ENCODE data around the gene GET3. TPM values are rescaled to one million over a fixed set of nuclear protein-coding genes. Genes with fewer than 3 reads are reported as not detected.

GET3 gene
- total RNA-seq, 4 donors from 2014 or later, result 52.6 to 85.1 (median 70.5) TPM

GRCh38 chr19:12694641-12695040 is 42.7 kb upstream of the GET3 start:
- Histone ChIP-seq H3K27ac (no peak overlapping the region), H3K4me3 (no peak overlapping the region), H3K27me3 (no peaks in the 10 kb centered on the region), H3K36me3 (no peaks in the 10 kb centered on the region), H3K4me1 (peaks cover 9 to 16% of the 10 kb centered on the region in 2 donors), H3K9me3 (no peaks in the 10 kb centered on the region)
- in situ Hi-C loops (cut with MboI; ENCODE audit: low sequenced_read_pairs in 4 of 4), result no loop called here
- intact Hi-C loops (cut with DNase I; ENCODE audit: low total_unique reads), result no loop called here
- DNase-seq, result no peak
- ATAC-seq, result no peak
- no peak for TF ChIP-seq POLR2A (IDR thresholded peaks at IDR 0.05)
- TF ChIP-seq CTCF (IDR thresholded peaks at IDR 0.05 in 4 of 5, conservative IDR thresholded peaks at IDR 0.05 in 1 of 5), result no peak

- ATAC-seq (no peak), DNase-seq (no peak)
- TF ChIP-seq POLR2A (IDR thresholded peaks at IDR 0.05), result no peak
- TF ChIP-seq CTCF (IDR thresholded peaks at IDR 0.05 in 4 of 5, conservative IDR thresholded peaks at IDR 0.05 in 1 of 5), result no peak
- Histone ChIP-seq H3K9me3 (no peaks in the 10 kb centered on the region), H3K27me3 (no peaks in the 10 kb centered on the region), H3K4me3 (no peak overlapping the region), H3K27ac (no peak overlapping the region), H3K4me1 (peaks cover 9 to 16% of the 10 kb centered on the region in 2 donors), H3K36me3 (peaks cover 0 to 4% of the 10 kb centered on the region in 2 donors)
- in situ Hi-C loops (cut with MboI; ENCODE audit: low sequenced_read_pairs in 4 of 4) (no loop called here), intact Hi-C loops (cut with DNase I; ENCODE audit: low total_unique reads) (no loop called here)
These were observed 42.2 kb upstream of the GET3 start for GRCh38 chr19:12695096-12695495.

- Histone ChIP-seq H3K9me3 (no peaks in the 10 kb centered on the region), H3K4me1 (peaks cover 9 to 16% of the 10 kb centered on the region in 2 donors), H3K4me3 (peak overlapping the region; percentile 78 to 98 (median 95)), H3K27me3 (no peaks in the 10 kb centered on the region), H3K27ac (no peak overlapping the region), H3K36me3 (peaks cover 0 to 9% of the 10 kb centered on the region in 2 donors)
- ATAC-seq (no peak), DNase-seq (no peak)
- intact Hi-C loops (cut with DNase I; ENCODE audit: low total_unique reads), result no loop called here
- TF ChIP-seq POLR2A (IDR thresholded peaks at IDR 0.05) (no peak), CTCF (IDR thresholded peaks at IDR 0.05 in 4 of 5, conservative IDR thresholded peaks at IDR 0.05 in 1 of 5) (no peak)
- in situ Hi-C loops (cut with MboI; ENCODE audit: low sequenced_read_pairs in 4 of 4), result no loop called here
These were observed 41.8 kb upstream of the GET3 start for GRCh38 chr19:12695514-12695913.

- in situ Hi-C loops (cut with MboI; ENCODE audit: low sequenced_read_pairs in 4 of 4) (no loop called here), intact Hi-C loops (cut with DNase I; ENCODE audit: low total_unique reads) (no loop called here)
- TF ChIP-seq CTCF (IDR thresholded peaks at IDR 0.05 in 4 of 5, conservative IDR thresholded peaks at IDR 0.05 in 1 of 5) (no peak), POLR2A (IDR thresholded peaks at IDR 0.05) (no peak)
- peaks cover 9 to 16% of the 10 kb centered on the region in 2 donors for H3K4me1 ChIP-seq
- peak overlapping the region; percentile 76 to 92 (median 86) for H3K27ac ChIP-seq
- no peak for DNase-seq
- peaks cover 0 to 13% of the 10 kb centered on the region in 2 donors for H3K36me3 ChIP-seq
- H3K9me3 ChIP-seq, result no peaks in the 10 kb centered on the region
- H3K4me3 ChIP-seq, result peak overlapping the region; percentile 78 to 98 (median 95)
- ATAC-seq, result peak in 1 of 2 donors; percentile 19
- H3K27me3 ChIP-seq, result no peaks in the 10 kb centered on the region
These were observed 41.3 kb upstream of the GET3 start for GRCh38 chr19:12695997-12696365.
